Endothelial cell (in vitro differentiated cells): ENCODE data around the gene CADPS. TPM values are rescaled to one million over a fixed set of nuclear protein-coding genes. Genes with fewer than 3 reads are reported as not detected.
A peak's percentile ranks its signal among the peaks of the same experiment; 100 is the strongest.

Source experiments
- DNase-seq: peaks from one replicate; pipeline ENCODE4 v3.0.0; 2021; ENCODE audit warnings: low spot score
- H3K27ac Mint-ChIP-seq: one replicate; pipeline ENCODE4 v1.8.0; 2021; ENCODE audit warnings: mixed read lengths, inconsistent platforms; ENCODE audit not compliant: unreplicated experiment
- H3K27me3 Mint-ChIP-seq: one replicate; pipeline ENCODE4 v1.8.0; 2021; ENCODE audit warnings: mild to moderate bottlenecking, moderate library complexity, mixed read lengths, inconsistent platforms; ENCODE audit not compliant: unreplicated experiment
- H3K36me3 Mint-ChIP-seq: one replicate; pipeline ENCODE4 v1.8.0; 2021; ENCODE audit warnings: mild to moderate bottlenecking, low read depth, mixed read lengths, inconsistent platforms; ENCODE audit not compliant: unreplicated experiment
- H3K4me1 Mint-ChIP-seq: one replicate; pipeline ENCODE4 v1.8.0; 2021; ENCODE audit warnings: mild to moderate bottlenecking, mixed read lengths, inconsistent platforms; ENCODE audit not compliant: unreplicated experiment
- H3K4me3 Mint-ChIP-seq: one replicate; pipeline ENCODE4 v1.8.0; 2021; ENCODE audit warnings: mild to moderate bottlenecking, mixed read lengths, inconsistent platforms; ENCODE audit not compliant: unreplicated experiment
- H3K9me3 Mint-ChIP-seq: one replicate; pipeline ENCODE4 v1.8.0; 2021; ENCODE audit warnings: mixed read lengths, inconsistent platforms; ENCODE audit not compliant: unreplicated experiment
- total RNA-seq: library from RNA; stranded (reverse); fragmentation: NEBNext Ultra II Directional; extraction: Animal tissue kit (Norgen Biotek cat#: 25700); gene quantifications from one replicate; pipeline ENCODE4 v1.2.1, GENCODE V29; 2021; ENCODE audit not compliant: unreplicated experiment
- TF ChIP-seq, protein P1 (sequence below): fragments of 200-600 bp; sonication (generic); IDR thresholded peaks from one replicate; pipeline ENCODE4 v1.5.0; 2021; ENCODE audit warnings: antibody characterized with exemption; ENCODE audit not compliant: unreplicated experiment

The CADPS gene
- total RNA-seq, 1 donor from 2014 or later: 0.26 TPM

DNA sequence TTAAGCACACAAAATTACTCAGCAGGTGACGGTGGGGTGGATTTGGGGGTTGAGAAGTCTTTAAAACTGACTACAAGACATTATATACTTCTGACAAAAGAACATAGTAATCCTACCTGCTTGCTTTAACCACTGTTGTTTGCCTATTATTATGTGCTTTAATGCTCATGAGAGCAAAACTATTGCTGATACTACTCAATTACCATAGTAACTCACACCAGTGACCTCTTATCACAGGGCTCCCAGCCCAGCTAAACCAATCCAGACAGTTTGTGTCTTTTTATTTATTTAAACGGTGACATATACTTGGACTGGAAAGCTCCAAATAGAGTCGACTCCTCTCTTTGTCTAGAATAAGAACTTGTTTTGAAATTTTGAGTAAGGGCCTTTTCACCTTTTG lies 459.1 kb downstream of the CADPS start:
- Mint-ChIP-seq H3K36me3 (no peaks in the 10 kb centered on the region), H3K4me1 (peaks cover 8% of the 10 kb centered on the region), H3K4me3 (no peak overlapping the region), H3K9me3 (no peaks in the 10 kb centered on the region), H3K27ac (no peak overlapping the region), H3K27me3 (peaks cover 3% of the 10 kb centered on the region)
- TF ChIP-seq, protein P1, sequence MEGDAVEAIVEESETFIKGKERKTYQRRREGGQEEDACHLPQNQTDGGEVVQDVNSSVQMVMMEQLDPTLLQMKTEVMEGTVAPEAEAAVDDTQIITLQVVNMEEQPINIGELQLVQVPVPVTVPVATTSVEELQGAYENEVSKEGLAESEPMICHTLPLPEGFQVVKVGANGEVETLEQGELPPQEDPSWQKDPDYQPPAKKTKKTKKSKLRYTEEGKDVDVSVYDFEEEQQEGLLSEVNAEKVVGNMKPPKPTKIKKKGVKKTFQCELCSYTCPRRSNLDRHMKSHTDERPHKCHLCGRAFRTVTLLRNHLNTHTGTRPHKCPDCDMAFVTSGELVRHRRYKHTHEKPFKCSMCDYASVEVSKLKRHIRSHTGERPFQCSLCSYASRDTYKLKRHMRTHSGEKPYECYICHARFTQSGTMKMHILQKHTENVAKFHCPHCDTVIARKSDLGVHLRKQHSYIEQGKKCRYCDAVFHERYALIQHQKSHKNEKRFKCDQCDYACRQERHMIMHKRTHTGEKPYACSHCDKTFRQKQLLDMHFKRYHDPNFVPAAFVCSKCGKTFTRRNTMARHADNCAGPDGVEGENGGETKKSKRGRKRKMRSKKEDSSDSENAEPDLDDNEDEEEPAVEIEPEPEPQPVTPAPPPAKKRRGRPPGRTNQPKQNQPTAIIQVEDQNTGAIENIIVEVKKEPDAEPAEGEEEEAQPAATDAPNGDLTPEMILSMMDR: no peak
- no peak for DNase-seq

DNA sequence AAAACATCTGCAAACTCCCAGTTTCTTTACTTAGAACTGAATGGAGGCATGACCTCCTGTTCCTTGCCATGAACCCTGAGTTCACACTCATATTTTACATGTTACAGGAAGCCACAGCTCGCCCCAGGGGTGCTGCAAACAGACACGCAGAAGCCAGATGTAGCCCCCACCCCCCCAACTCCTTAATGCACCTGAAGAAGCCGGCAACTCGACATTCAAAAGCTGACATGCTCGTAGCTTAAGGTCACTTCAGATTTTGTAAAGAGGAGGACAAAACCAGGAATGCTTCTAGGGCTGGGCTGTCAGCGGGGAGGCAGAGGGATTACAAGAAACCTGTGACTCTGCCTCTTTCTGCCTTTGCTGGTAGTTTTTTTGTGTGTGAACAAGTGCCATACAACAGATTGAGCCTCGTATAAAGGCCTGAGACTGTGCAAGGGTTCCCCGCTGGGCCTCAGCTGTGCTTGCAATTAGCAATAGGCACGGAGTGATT lies 459.9 kb downstream of the CADPS start:
- Mint-ChIP-seq H3K27me3 (peaks cover 3% of the 10 kb centered on the region), H3K27ac (no peak overlapping the region), H3K4me1 (peaks cover 8% of the 10 kb centered on the region), H3K4me3 (no peak overlapping the region), H3K36me3 (no peaks in the 10 kb centered on the region), H3K9me3 (no peaks in the 10 kb centered on the region)
- DNase-seq: no peak
- TF ChIP-seq, protein P1: no peak

DNA sequence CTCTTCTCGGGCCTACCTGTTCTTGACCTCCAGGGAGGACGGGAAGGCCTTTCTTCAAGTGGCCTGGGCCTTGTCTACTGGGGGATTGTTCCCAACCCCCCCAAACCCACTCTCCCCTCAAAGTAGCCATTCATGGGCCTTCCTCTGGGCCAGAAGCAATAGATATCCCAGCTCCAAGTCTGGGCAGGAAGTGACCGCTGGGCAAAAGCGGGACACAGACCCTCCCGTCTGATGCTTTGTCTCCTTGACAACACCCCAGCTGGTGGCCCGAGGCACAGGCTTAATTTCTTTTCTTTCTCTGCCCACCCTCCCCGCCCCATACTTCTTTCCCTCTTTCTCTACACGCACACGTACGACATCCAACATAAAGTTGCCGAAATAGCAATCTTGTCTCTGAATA lies 460.4 kb downstream of the CADPS start:
- H3K27ac Mint-ChIP-seq: no peak overlapping the region
- DNase-seq: peak; percentile 9
- H3K4me3 Mint-ChIP-seq: no peak overlapping the region
- TF ChIP-seq, protein P1: no peak
- H3K9me3 Mint-ChIP-seq: no peaks in the 10 kb centered on the region
- H3K27me3 Mint-ChIP-seq: peaks cover 3% of the 10 kb centered on the region
- peaks cover 8% of the 10 kb centered on the region for H3K4me1 Mint-ChIP-seq
- no peaks in the 10 kb centered on the region for H3K36me3 Mint-ChIP-seq

DNA sequence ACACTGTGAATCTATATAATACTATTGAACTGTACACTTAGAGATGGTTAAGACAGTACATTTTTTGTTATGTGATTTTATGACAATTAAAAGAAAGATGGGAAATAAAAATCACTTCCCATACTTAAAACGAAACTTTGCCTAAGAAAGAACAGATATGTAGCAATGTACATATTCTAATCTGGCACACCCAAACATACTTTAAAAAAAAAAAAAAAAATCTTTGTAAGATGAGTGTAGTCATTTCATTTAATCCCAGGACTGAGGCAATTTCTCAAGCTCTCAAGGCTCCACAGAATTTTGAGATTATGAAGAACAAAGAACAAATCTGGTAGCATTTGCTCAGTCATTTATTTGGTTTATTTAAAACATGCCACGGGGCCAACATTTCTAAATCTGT lies 461.5 kb downstream of the CADPS start:
- H3K4me1 Mint-ChIP-seq: peaks cover 8% of the 10 kb centered on the region
- H3K4me3 Mint-ChIP-seq: no peak overlapping the region
- DNase-seq: no peak
- no peaks in the 10 kb centered on the region for H3K9me3 Mint-ChIP-seq
- H3K36me3 Mint-ChIP-seq: no peaks in the 10 kb centered on the region
- H3K27me3 Mint-ChIP-seq: peaks cover 3% of the 10 kb centered on the region
- H3K27ac Mint-ChIP-seq: no peak overlapping the region
- TF ChIP-seq, protein P1: no peak

DNA sequence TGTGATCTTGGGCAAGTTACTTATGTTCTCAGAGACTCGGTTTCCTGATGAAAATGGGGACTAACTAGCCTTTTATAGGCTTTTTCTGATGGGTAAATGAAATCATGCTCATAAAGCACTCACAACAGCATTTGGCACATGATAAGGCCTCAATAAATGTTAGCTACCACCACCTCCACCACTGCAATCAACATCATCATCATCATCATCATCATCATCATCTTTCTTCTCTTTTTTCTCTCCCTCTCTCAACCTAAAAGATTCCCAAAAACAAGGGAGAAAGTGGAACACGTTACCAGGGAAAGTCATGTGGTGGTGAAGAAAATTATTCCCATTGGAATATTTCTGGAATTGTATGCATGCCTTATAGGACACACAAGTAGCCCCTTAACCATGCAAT lies 468.3 kb downstream of the CADPS start:
- H3K27me3 Mint-ChIP-seq: no peaks in the 10 kb centered on the region

More for the DNA sequence above, 468.3 kb downstream of the CADPS start:
- H3K36me3 Mint-ChIP-seq: no peaks in the 10 kb centered on the region
- TF ChIP-seq, protein P1: no peak
- no peak overlapping the region for H3K4me3 Mint-ChIP-seq
- no peaks in the 10 kb centered on the region for H3K4me1 Mint-ChIP-seq
- no peak overlapping the region for H3K27ac Mint-ChIP-seq
- H3K9me3 Mint-ChIP-seq: no peaks in the 10 kb centered on the region
- DNase-seq: no peak
